HepG2 (cell line): ENCODE results near the gene TRMT1. TPM values are rescaled to one million over a fixed set of nuclear protein-coding genes. Genes with fewer than 3 reads are reported as not detected.

Experiments used
- CENPX ChIP-seq: sonication (generic); formaldehyde crosslinking; IDR thresholded peaks from 2 replicates; pipeline ENCODE4 v1.9.0; 2021; ENCODE audit warnings: mild to moderate bottlenecking, missing genetic modification reagents, moderate library complexity
- ETV5 ChIP-seq: IDR thresholded peaks from 2 replicates; pipeline ENCODE4 v1.6.1; 2018; ENCODE audit warnings: missing biosample characterization, missing genetic modification reagents, inconsistent platforms, borderline replicate concordance
- HMG20B ChIP-seq: conservative IDR thresholded peaks from 2 replicates; pipeline ENCODE4 v1.6.1; 2016; ENCODE audit warnings: missing genetic modification reagents, missing compliant biosample characterization
- HOXD1 ChIP-seq: sonication (generic); formaldehyde crosslinking; IDR thresholded peaks from 2 replicates; pipeline ENCODE4 v1.5.0; 2020; ENCODE audit warnings: missing genetic modification reagents
- IRF9 ChIP-seq: sonication (generic); formaldehyde crosslinking; IDR thresholded peaks from 2 replicates; pipeline ENCODE4 v1.8.0; 2022; ENCODE audit warnings: missing genetic modification reagents, mild to moderate bottlenecking, borderline replicate concordance
- NBN ChIP-seq: fragments of 450-650 bp; conservative IDR thresholded peaks from 2 replicates; pipeline ENCODE4 v1.6.1; 2017
- SAFB2 ChIP-seq: sonication (generic); formaldehyde crosslinking; IDR thresholded peaks from 2 replicates; pipeline ENCODE4 v1.5.1; 2020; ENCODE audit warnings: missing genetic modification reagents, low read depth, mild to moderate bottlenecking, borderline replicate concordance
- SALL2 ChIP-seq: sonication (generic); formaldehyde crosslinking; IDR thresholded peaks from 2 replicates; pipeline ENCODE4 v1.8.1; 2023; ENCODE audit warnings: mild to moderate bottlenecking, missing genetic modification reagents, inconsistent platforms
- XBP1 ChIP-seq: sonication (generic); formaldehyde crosslinking; IDR thresholded peaks from 2 replicates; pipeline ENCODE4 v1.5.0; 2020; ENCODE audit warnings: missing genetic modification reagents
- ZKSCAN8 ChIP-seq: IDR thresholded peaks from 2 replicates; pipeline ENCODE4 v1.6.1; 2016; ENCODE audit warnings: borderline replicate concordance, missing genetic modification reagents, missing compliant biosample characterization
- ZNF354B ChIP-seq: sonication (generic); formaldehyde crosslinking; IDR thresholded peaks from 2 replicates; pipeline ENCODE4 v1.8.0; 2022; ENCODE audit warnings: mild to moderate bottlenecking, missing genetic modification reagents
- ZNF646 ChIP-seq: sonication (generic); formaldehyde crosslinking; IDR thresholded peaks from 2 replicates; pipeline ENCODE4 v1.9.0; 2021; ENCODE audit warnings: mild to moderate bottlenecking, missing genetic modification reagents
- ZNF782 ChIP-seq: sonication (generic); formaldehyde crosslinking; IDR thresholded peaks from 2 replicates; pipeline ENCODE4 v1.4.0; 2020; ENCODE audit warnings: missing genetic modification reagents, mild to moderate bottlenecking, borderline replicate concordance
- ZNF841 ChIP-seq: sonication (generic); formaldehyde crosslinking; IDR thresholded peaks from 2 replicates; pipeline ENCODE4 v1.8.1; 2023; ENCODE audit warnings: missing genetic modification reagents, borderline replicate concordance
- polyA plus RNA-seq, 8 experiments: library from polyadenylated mRNA; depleted of rRNA in 3 of 8; stranded (reverse) in 7 of 8; unstranded in 1 of 8; fragments of >200 nt; fragmentation: Illumina TruSeq in 4 of 8; extraction: Trizol in 4 of 8; gene quantifications; 2 replicates each; pipeline versions ENCODE4 v1.2.1 to v1.2.3, GENCODE V29; 2011 to 2016; ENCODE audit warnings: low read depth in 4 of 8, missing spikeins in 1 of 8, mixed read lengths in 1 of 8; ENCODE audit not compliant: insufficient read depth in 1 of 8
- total RNA-seq, 5 experiments: library from RNA; depleted of rRNA; stranded (reverse); fragments of >200 nt; fragmentation: Illumina TruSeq; extraction: Trizol; gene quantifications; 2 replicates each; pipeline ENCODE4 v1.2.3, GENCODE V29; 2016; ENCODE audit warnings: low read depth in 1 of 5
- TF ChIP-seq, protein P1 (sequence below), 2 experiments: fragments of 450-650 bp in 1 of 2; sonication (generic) in 1 of 2; formaldehyde crosslinking; IDR thresholded peaks; 2 replicates each; pipeline versions ENCODE4 v1.5.0 to v1.8.0; 2020 to 2022; ENCODE audit warnings: mild to moderate bottlenecking in 1 of 2, missing genetic modification reagents in 1 of 2
- TF ChIP-seq, protein P2 (sequence below): sonication (generic); formaldehyde crosslinking; IDR thresholded peaks from 2 replicates; pipeline ENCODE4 v1.9.0; 2021; ENCODE audit warnings: missing genetic modification reagents, borderline replicate concordance

Gene TRMT1
- total and polyA plus RNA-seq, 2 of the 13 experiments (the other 11 are each of a cell fraction or from before 2014, with no cell fraction given): 35.5 to 44.1 TPM

DNA sequence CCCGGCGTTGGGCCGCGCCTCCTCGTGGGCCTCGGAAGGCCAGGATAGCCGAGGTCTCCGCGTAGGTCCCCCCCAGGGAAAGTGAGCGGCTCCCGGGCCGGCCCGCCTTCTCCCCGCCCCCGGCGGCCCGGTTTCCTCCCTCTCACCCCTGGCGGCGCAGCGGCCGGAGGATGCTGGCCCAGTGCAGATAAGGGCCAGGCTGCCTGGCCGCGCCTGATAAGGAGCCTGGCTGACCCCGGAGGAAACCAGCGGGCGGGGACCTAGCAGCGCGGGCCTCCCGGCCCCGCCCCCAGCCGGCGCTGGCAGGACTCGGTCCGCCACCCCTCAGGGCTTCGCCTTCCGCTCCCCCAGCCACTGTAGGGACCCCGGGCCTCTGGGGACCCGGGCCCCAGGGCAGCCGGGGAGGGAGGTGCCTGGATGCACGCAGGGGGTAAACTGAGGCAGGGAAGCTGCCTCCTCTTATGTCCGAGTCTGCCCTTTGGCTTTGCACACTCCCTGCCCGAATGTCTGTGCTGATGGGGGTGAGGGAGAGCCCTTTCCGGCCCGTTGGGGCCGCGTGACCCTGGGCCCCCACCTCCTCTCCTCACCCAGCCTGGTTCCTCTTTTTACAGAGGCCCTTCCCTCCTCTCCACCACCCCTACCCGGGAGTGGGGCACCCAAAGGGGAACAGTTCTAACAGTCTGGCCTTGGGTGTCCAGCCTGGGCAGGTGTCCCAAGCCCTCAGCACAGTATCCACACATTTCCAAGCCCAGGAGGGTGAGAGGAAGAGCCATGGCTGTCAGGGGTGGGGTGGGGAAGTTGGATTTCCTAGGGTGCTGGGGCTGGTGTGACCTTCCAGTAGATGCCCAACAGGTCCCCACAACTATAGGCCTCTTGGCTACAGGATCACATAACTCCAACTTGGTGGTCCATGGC is 13.6 kb downstream of the TRMT1 start, which contains the start of gene LYL1 (continued):
- TF ChIP-seq CENPX (CRISPR knock-in tag) (no peak), NBN (no peak), XBP1 (no peak), SALL2 (CRISPR knock-in tag) (no peak), ZNF354B (CRISPR knock-in tag) (no peak), HOXD1 (CRISPR knock-in tag) (no peak), ETV5 (CRISPR knock-in tag) (0 out of 2 replicates have a peak, but pooled peaks have one; percentile 21), ZNF841 (CRISPR knock-in tag) (no peak), HMG20B (CRISPR knock-in tag) (no peak), SAFB2 (no peak), IRF9 (CRISPR knock-in tag) (0 out of 2 replicates have a peak, but pooled peaks have one; percentile 31), ZNF782 (CRISPR knock-in tag) (no peak), ZNF646 (CRISPR knock-in tag) (no peak), ZKSCAN8 (CRISPR knock-in tag) (no peak)
- TF ChIP-seq, protein P1, sequence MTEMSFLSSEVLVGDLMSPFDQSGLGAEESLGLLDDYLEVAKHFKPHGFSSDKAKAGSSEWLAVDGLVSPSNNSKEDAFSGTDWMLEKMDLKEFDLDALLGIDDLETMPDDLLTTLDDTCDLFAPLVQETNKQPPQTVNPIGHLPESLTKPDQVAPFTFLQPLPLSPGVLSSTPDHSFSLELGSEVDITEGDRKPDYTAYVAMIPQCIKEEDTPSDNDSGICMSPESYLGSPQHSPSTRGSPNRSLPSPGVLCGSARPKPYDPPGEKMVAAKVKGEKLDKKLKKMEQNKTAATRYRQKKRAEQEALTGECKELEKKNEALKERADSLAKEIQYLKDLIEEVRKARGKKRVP (CRISPR knock-in tag; IDR thresholded peaks at IDR 0.05): no peak
- TF ChIP-seq, protein P2, sequence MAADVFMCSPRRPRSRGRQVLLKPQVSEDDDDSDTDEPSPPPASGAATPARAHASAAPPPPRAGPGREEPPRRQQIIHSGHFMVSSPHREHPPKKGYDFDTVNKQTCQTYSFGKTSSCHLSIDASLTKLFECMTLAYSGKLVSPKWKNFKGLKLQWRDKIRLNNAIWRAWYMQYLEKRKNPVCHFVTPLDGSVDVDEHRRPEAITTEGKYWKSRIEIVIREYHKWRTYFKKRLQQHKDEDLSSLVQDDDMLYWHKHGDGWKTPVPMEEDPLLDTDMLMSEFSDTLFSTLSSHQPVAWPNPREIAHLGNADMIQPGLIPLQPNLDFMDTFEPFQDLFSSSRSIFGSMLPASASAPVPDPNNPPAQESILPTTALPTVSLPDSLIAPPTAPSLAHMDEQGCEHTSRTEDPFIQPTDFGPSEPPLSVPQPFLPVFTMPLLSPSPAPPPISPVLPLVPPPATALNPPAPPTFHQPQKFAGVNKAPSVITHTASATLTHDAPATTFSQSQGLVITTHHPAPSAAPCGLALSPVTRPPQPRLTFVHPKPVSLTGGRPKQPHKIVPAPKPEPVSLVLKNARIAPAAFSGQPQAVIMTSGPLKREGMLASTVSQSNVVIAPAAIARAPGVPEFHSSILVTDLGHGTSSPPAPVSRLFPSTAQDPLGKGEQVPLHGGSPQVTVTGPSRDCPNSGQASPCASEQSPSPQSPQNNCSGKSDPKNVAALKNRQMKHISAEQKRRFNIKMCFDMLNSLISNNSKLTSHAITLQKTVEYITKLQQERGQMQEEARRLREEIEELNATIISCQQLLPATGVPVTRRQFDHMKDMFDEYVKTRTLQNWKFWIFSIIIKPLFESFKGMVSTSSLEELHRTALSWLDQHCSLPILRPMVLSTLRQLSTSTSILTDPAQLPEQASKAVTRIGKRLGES: no peak
